SK-N-SH (cell line): ENCODE measurements around the gene TTC28. TPM values are rescaled to one million over a fixed set of nuclear protein-coding genes. Genes with fewer than 3 reads are reported as not detected.

Source experiments
- CHD2 ChIP-seq: fragments of 150-350 bp; IDR thresholded peaks from 2 replicates; pipeline ENCODE4 v1.6.1; 2018; ENCODE audit warnings: low read length; ENCODE audit not compliant: partially characterized antibody
- EP300 ChIP-seq, 2 experiments: IDR thresholded peaks; 2 replicates each; pipeline versions ENCODE4 v1.4.0 to v1.6.1; 2012; ENCODE audit warnings: borderline replicate concordance in 1 of 2, low read depth in 1 of 2, low read length in 1 of 2
- GABPA ChIP-seq: IDR thresholded peaks from 2 replicates; pipeline ENCODE4 v1.4.0; 2012; ENCODE audit warnings: low read depth, mild to moderate bottlenecking
- GATA2 ChIP-seq: sonication (generic); formaldehyde crosslinking; IDR thresholded peaks from 2 replicates; pipeline ENCODE4 v1.5.0; 2020; ENCODE audit warnings: mild to moderate bottlenecking, missing genetic modification reagents
- JUND ChIP-seq: IDR thresholded peaks from 2 replicates; pipeline ENCODE4 v1.4.0; 2012
- MEF2A ChIP-seq: IDR thresholded peaks from 2 replicates; pipeline ENCODE4 v1.4.0; 2012; ENCODE audit warnings: low read depth, borderline replicate concordance
- MXI1 ChIP-seq: IDR thresholded peaks from 2 replicates; pipeline ENCODE4 v1.6.1; 2012; ENCODE audit warnings: mild to moderate bottlenecking, low read depth, low read length, improper control_type of control experiment
- NFIC ChIP-seq: IDR thresholded peaks from 2 replicates; pipeline ENCODE4 v1.4.0; 2012; ENCODE audit warnings: borderline replicate concordance
- NRF1 ChIP-seq: IDR thresholded peaks from 2 replicates; pipeline ENCODE4 v1.6.1; 2012; ENCODE audit warnings: low read depth, mild to moderate bottlenecking, low read length
- RCOR1 ChIP-seq: fragments of 150-350 bp; IDR thresholded peaks from 2 replicates; pipeline ENCODE4 v1.6.1; 2017; ENCODE audit warnings: antibody characterized with exemption, low read length
- RFX5 ChIP-seq: IDR thresholded peaks from 2 replicates; pipeline ENCODE4 v1.6.1; 2012; ENCODE audit warnings: mild to moderate bottlenecking, improper control_type of control experiment, low read length
- RXRA ChIP-seq: IDR thresholded peaks from 2 replicates; pipeline ENCODE4 v1.4.0; 2012; ENCODE audit warnings: low read depth, mild to moderate bottlenecking, borderline replicate concordance
- TCF12 ChIP-seq: IDR thresholded peaks from 2 replicates; pipeline ENCODE4 v1.4.0; 2012
- USF1 ChIP-seq: IDR thresholded peaks from 2 replicates; pipeline ENCODE4 v1.4.0; 2012; ENCODE audit warnings: low read depth, borderline replicate concordance
- YY1 ChIP-seq: IDR thresholded peaks from 2 replicates; pipeline ENCODE4 v1.4.0; 2012; ENCODE audit warnings: low read depth, mild to moderate bottlenecking
- ZBTB33 ChIP-seq: IDR thresholded peaks from 2 replicates; pipeline ENCODE4 v1.4.0; 2012; ENCODE audit warnings: low read depth, borderline replicate concordance
- polyA plus RNA-seq, 3 experiments: library from polyadenylated mRNA; depleted of rRNA; stranded (reverse); fragments of >200 nt; gene quantifications; 2 replicates each; pipeline ENCODE4 v1.2.3, GENCODE V29; 2012
- TF ChIP-seq, protein P1 (sequence below): IDR thresholded peaks from 2 replicates; pipeline ENCODE4 v1.4.0; 2012; ENCODE audit warnings: low read depth
- TF ChIP-seq, protein P2 (sequence below): IDR thresholded peaks from 2 replicates; pipeline ENCODE4; 2012
- TF ChIP-seq, protein P3 (sequence below): fragments of 200-600 bp; sonication (generic); IDR thresholded peaks from 2 replicates; pipeline ENCODE4 v1.6.1; 2017; ENCODE audit warnings: antibody characterized with exemption, mild to moderate bottlenecking, moderate library complexity

Gene TTC28
- polyA plus RNA-seq, 1 of the 3 experiments (the other 2 are of a cell fraction): 5.9 TPM

- TF ChIP-seq, protein P1, sequence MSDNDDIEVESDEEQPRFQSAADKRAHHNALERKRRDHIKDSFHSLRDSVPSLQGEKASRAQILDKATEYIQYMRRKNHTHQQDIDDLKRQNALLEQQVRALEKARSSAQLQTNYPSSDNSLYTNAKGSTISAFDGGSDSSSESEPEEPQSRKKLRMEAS: peak; percentile 88
- TF ChIP-seq ZBTB33: no peak
- peak; percentile 62 to 94; a peak in 3 of 4 replicates for TF ChIP-seq EP300 (IDR thresholded peaks at IDR 0.05; ENCODE audit: borderline replicate concordance in 1 of 2, low read depth in 1 of 2, low read length in 1 of 2)
- TF ChIP-seq USF1: no peak
- peak; percentile 93 for TF ChIP-seq GATA2 (CRISPR knock-in tag)
- TF ChIP-seq, protein P2, sequence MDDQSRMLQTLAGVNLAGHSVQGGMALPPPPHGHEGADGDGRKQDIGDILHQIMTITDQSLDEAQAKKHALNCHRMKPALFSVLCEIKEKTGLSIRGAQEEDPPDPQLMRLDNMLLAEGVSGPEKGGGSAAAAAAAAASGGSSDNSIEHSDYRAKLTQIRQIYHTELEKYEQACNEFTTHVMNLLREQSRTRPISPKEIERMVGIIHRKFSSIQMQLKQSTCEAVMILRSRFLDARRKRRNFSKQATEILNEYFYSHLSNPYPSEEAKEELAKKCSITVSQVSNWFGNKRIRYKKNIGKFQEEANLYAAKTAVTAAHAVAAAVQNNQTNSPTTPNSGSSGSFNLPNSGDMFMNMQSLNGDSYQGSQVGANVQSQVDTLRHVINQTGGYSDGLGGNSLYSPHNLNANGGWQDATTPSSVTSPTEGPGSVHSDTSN: peak; percentile 89
- TF ChIP-seq YY1: no peak
- peak; percentile 66 for TF ChIP-seq CHD2
- TF ChIP-seq MXI1: peak; percentile 100
- TF ChIP-seq GABPA: no peak
- no peak for TF ChIP-seq RFX5
- TF ChIP-seq RXRA: no peak; the same call in 1 of the 2 replicates
- TF ChIP-seq, protein P3, sequence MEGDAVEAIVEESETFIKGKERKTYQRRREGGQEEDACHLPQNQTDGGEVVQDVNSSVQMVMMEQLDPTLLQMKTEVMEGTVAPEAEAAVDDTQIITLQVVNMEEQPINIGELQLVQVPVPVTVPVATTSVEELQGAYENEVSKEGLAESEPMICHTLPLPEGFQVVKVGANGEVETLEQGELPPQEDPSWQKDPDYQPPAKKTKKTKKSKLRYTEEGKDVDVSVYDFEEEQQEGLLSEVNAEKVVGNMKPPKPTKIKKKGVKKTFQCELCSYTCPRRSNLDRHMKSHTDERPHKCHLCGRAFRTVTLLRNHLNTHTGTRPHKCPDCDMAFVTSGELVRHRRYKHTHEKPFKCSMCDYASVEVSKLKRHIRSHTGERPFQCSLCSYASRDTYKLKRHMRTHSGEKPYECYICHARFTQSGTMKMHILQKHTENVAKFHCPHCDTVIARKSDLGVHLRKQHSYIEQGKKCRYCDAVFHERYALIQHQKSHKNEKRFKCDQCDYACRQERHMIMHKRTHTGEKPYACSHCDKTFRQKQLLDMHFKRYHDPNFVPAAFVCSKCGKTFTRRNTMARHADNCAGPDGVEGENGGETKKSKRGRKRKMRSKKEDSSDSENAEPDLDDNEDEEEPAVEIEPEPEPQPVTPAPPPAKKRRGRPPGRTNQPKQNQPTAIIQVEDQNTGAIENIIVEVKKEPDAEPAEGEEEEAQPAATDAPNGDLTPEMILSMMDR: no peak
- TF ChIP-seq NRF1: no peak
- no peak for TF ChIP-seq MEF2A
- TF ChIP-seq TCF12: peak; percentile 96
- TF ChIP-seq JUND: no peak; the same call in 1 of the 2 replicates
- TF ChIP-seq NFIC: peak; percentile 37; the same call in 1 of the 2 replicates
- TF ChIP-seq RCOR1: peak; percentile 97
Measured at GRCh38 chr22:28015676-28016601, 663.7 kb downstream of the TTC28 start (continued).
